Coronary artery (tissue), 2 donors: ENCODE results near the gene SELENOO.

ENCODE experiments used
- DNase-seq: peaks from one replicate; pipeline ENCODE4 v3.0.0-alpha.2; 2017; ENCODE audit warnings: low spot score
- H3K27ac ChIP-seq, 2 donors: fragments of 200-600 bp; sonication (generic); one replicate each; pipeline ENCODE4 v1.5.1; 2016 to 2019
- H3K4me3 ChIP-seq: fragments of 200-600 bp; sonication (generic); 2 replicates; pipeline ENCODE4 v1.5.1; 2016; ENCODE audit warnings: mild to moderate bottlenecking, moderate library complexity
- CTCF ChIP-seq: fragments of 200-600 bp; sonication (generic); IDR thresholded peaks from one replicate; pipeline ENCODE4 v1.5.1; 2019; ENCODE audit warnings: antibody characterized with exemption

SELENOO gene

GRCh38 chr22:50220603-50221409, 20.0 kb downstream of the SELENOO start:
- no peak for DNase-seq
- no peak overlapping the region for H3K4me3 ChIP-seq
- no peak for TF ChIP-seq CTCF
- no peak overlapping the region for H3K27ac ChIP-seq

- no peak overlapping the region for H3K4me3 ChIP-seq
- H3K27ac ChIP-seq, result no peak overlapping the region
- DNase-seq, result no peak
- no peak for TF ChIP-seq CTCF
Measured at GRCh38 chr22:50221410-50222300, 20.8 kb downstream of the SELENOO start.

- no peak overlapping the region for H3K27ac ChIP-seq
- DNase-seq, result no peak
- TF ChIP-seq CTCF, result no peak
- no peak overlapping the region for H3K4me3 ChIP-seq
Measured at GRCh38 chr22:50222508-50222907, 21.7 kb downstream of the SELENOO start.

- no peak for DNase-seq
- no peak overlapping the region for H3K27ac ChIP-seq
- H3K4me3 ChIP-seq, result no peak overlapping the region
- TF ChIP-seq CTCF, result no peak
Measured at GRCh38 chr22:50224071-50224470, 23.3 kb downstream of the SELENOO start.

GRCh38 chr22:50225200-50225969, 24.6 kb downstream of the SELENOO start:
- Histone ChIP-seq H3K27ac (no peak overlapping the region), H3K4me3 (no peak overlapping the region)
- TF ChIP-seq CTCF, result no peak
- DNase-seq, result no peak

- Histone ChIP-seq H3K4me3 (no peak overlapping the region), H3K27ac (no peak overlapping the region)
- TF ChIP-seq CTCF, result no peak
- no peak for DNase-seq
Measured at GRCh38 chr22:50226063-50226874, 25.5 kb downstream of the SELENOO start.
